HCT116 (cell line): ENCODE results near the gene GDAP1L1.

Source experiments
- ELF1 ChIP-seq: IDR thresholded peaks from 2 replicates; pipeline ENCODE4 v1.6.1; 2012; ENCODE audit warnings: low read depth, borderline replicate concordance
- EZH2phosphoT487 ChIP-seq: fragments of 200-600 bp; IDR thresholded peaks from 2 replicates; pipeline ENCODE4 v1.6.1; 2018; ENCODE audit warnings: antibody characterized with exemption, borderline replicate concordance
- JUND ChIP-seq: IDR thresholded peaks from 2 replicates; pipeline ENCODE4 v1.6.1; 2012
- POLR2AphosphoS5 ChIP-seq: IDR thresholded peaks from 2 replicates; pipeline ENCODE4 v1.6.1; 2011; ENCODE audit warnings: mild to moderate bottlenecking, low read depth, low read length, moderate library complexity
- SP1 ChIP-seq: IDR thresholded peaks from 2 replicates; pipeline ENCODE4 v1.6.1; 2012; ENCODE audit warnings: low read depth
- ZFX ChIP-seq: fragments of 450-650 bp; IDR thresholded peaks from 2 replicates; pipeline ENCODE4 v1.6.1; 2017
- TF ChIP-seq, protein P1 (sequence below), 3 experiments: fragments of 200-600 bp in 1 of 3; sonication (generic) in 1 of 3; IDR thresholded peaks in 2 of 3; conservative IDR thresholded peaks in 1 of 3; 2 replicates each; pipeline ENCODE4 v1.5.1; 2012 to 2017; ENCODE audit warnings: low read depth in 2 of 3, low read length in 2 of 3, antibody characterized with exemption in 1 of 3, borderline replicate concordance in 1 of 3, control low read depth in 1 of 3, mild to moderate bottlenecking in 1 of 3, mixed read lengths in 1 of 3, mixed run types in 1 of 3, moderate library complexity in 1 of 3; ENCODE audit not compliant: insufficient read depth in 1 of 3

DNA sequence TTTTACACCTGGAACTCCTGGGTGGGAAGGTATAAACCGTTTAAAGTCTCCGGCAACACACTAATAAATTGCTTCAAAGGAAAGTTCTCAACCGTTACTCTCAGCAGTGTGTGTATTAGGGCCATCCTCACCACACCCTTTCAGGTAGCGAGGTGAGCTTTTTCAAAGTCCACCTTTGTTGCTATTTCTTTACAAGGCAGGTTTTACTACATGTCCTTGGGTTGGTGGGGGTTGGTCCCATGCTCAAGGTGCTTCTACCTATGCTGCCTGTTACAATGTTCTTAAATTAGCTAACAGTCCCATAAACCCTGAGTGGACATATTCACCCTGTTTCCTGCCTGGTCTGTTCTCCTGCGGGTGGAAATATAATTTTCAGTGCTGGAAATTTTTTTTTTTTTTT lies 23.4 kb upstream of the GDAP1L1 start:
- TF ChIP-seq POLR2AphosphoS5 (no peak), SP1 (no peak), EZH2phosphoT487 (no peak), ELF1 (no peak), ZFX (no peak), JUND (no peak)
- TF ChIP-seq, protein P1, sequence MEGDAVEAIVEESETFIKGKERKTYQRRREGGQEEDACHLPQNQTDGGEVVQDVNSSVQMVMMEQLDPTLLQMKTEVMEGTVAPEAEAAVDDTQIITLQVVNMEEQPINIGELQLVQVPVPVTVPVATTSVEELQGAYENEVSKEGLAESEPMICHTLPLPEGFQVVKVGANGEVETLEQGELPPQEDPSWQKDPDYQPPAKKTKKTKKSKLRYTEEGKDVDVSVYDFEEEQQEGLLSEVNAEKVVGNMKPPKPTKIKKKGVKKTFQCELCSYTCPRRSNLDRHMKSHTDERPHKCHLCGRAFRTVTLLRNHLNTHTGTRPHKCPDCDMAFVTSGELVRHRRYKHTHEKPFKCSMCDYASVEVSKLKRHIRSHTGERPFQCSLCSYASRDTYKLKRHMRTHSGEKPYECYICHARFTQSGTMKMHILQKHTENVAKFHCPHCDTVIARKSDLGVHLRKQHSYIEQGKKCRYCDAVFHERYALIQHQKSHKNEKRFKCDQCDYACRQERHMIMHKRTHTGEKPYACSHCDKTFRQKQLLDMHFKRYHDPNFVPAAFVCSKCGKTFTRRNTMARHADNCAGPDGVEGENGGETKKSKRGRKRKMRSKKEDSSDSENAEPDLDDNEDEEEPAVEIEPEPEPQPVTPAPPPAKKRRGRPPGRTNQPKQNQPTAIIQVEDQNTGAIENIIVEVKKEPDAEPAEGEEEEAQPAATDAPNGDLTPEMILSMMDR (IDR thresholded peaks at IDR 0.05 in 2 of 3, conservative IDR thresholded peaks at IDR 0.05 in 1 of 3; ENCODE audit: borderline replicate concordance in 1 of 3, insufficient read depth in 1 of 3, low read depth in 2 of 3, low read length in 2 of 3) = no peak
